ENCODE data around the gene AMACR.
A peak's percentile ranks its signal among the peaks of the same experiment; 100 is the strongest.

Gene AMACR

GRCh38 chr5:34007621-34008600 is at the start of gene AMACR:
AMACR (minus strand) TSS chr5:34008050; CDS start chr5:34008019, 31 bp downstream.
- DNase-seq (ENCODE audit: low read depth in 2 of 2) = peak; percentile 76 to 81

DNA sequence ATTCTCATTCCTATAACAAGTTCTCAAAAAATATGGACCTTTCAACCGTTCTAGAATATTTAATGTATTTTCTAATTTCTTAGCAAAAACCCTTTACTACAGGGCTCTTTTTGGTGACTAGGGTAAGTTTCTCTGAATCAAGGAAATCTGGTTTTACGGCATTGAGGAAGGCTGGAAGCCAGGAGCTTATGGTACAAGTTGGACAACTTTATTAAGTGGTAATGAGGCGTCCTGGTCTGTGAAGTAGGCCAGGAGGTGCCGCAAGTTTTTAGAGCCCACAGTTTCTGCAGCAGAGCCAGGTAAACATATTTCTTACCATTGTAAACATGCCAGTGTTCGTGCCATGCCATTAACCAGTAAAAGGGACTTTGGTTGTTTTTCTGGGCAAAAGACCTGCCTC is 49.7 kb upstream of the AMACR start:
- no peak for DNase-seq (ENCODE audit: low read depth in 2 of 2)

GRCh38 chr5:34057118-34057517 is 49.3 kb upstream of the AMACR start:
- DNase-seq (ENCODE audit: low read depth in 2 of 2) = no peak

GRCh38 chr5:34055667-34056066 is 47.8 kb upstream of the AMACR start:
- no peak for DNase-seq (ENCODE audit: low read depth in 2 of 2)

DNA sequence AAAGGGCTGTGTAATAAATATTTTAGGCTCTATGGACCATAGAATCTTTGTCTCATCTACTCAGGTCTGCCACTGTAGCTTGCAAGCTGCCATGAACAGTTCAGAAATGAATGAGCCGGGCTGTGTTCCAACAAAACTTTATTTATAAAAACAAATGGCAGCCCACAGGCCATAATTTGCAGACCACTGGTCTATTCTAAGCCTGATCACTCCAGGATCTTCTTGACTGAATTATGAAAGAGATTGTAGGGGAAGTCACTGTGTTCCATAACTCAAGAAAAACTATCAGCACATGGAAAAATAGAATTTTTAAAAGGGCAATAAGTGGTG is 46.5 kb upstream of the AMACR start:
- no peak for DNase-seq (ENCODE audit: low read depth in 2 of 2)

DNA sequence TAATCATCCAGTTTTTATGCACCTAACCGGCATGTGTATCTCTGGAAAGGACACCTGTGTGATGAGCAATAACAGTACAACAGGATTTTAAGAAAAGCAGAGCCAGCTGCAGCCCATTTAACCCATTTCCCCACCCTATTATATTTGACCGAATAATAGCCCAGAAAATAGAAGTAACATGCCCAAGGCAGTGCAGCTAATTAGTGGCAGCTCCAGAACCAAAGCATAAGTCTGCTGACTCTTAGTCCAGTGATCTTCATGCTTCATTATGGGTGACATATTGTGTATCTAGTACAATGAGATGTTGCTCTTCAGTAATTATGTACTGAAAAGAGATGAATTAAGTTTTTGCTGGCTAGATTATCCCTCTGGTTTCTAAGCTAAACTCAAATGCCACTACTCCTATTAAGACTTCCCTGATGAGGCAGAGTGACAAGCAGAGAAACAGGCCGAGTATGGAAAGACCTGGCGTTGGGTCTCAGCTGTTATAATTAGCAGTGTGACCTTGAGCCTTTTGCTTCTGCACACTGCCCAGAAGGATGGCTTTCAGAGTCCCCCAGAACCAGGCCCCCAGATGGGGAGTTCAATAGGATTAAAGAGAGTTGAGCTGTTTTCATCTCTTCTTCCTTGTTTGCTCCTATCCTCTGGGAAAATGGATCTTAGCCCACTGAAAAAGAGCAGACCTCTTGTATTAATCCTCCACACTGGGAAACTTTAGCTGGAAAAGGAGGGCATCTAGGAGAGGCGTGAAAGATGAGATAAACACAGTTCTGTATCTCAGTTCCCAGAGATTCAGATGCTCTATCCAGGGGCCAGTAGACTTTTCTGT is 45.9 kb upstream of the AMACR start:
- no peak for DNase-seq (ENCODE audit: low read depth in 2 of 2)

DNA sequence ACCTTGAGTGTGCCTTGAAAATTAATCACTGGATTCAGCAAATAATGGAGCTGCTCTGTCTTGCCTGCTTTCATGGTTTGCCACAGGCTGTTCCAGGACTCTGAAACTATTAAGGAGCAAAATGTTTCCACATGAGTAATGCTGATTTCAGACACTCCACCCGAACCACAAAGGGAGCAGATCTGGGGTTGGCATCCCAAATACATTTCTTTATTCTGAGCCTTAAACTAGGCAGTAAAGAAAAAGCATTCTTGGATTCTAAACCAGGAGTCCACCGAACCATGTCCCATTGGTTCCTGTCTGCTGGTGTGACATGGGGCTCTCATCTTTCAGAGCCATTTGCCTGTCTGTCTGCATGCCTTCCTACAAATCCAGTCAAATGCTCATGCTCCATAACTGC is 45.3 kb upstream of the AMACR start:
- no peak for DNase-seq (ENCODE audit: low read depth in 2 of 2)

GRCh38 chr5:34051374-34051980 is 43.6 kb upstream of the AMACR start:
- no peak for DNase-seq (ENCODE audit: low read depth in 2 of 2)

DNA sequence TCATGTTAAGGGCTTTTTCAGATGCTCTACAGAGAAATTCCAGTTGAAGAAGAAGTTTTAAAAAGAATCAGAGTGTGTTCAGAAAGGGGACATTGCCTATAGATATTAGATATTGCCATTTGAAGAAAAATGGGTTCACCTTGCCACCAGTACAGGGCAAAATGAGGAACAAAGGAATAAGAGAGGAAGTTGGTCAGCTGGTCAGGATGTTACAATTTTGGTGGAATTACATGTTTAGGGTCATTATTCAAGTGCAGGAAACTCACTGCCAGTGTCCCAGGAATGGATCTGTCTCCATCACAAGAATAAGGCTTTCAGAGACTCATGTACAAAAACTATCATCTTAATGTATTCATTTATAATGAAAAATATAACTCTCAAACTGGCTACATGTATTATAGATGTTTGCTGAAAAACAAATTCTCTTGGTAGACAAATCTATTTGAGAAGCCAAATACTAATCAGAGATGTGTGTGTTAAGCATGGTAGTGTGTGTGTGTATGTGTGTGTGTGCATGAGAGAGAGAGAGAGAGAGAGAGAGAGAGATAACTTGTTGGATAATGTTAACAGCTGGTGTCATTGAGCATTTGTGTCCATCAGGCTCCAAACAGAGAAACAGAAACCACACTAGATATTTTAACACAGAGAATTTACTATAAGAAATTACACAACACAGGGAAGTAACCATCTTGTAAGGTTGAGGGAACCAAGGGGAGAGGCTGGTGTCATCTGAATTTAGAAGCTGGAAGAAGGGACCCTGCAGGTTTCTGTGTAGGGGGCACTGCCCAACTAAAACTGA is 40.1 kb upstream of the AMACR start:
- no peak for DNase-seq (ENCODE audit: low read depth in 2 of 2)

DNA sequence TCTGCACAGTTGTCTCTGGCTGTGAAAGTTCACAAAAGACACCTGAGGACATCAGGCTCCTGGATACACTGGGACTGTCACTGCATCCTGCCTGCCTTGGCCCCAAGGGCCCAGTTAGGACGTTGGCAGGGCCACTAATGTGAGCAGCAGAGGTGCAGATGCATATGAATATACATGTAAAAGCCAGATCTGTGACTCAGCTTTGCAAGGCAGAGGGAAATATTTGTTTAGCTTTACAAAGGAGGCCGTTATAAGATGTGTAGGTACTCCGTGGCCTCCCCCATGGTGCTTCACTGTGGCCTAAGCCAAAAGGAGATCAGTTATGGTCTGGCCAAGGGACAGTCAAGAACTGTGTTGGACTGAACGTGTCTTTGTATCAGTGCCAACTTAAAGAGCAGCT is 39.3 kb upstream of the AMACR start:
- no peak for DNase-seq (ENCODE audit: low read depth in 2 of 2)

- no peak for DNase-seq (ENCODE audit: low read depth in 2 of 2)
These were observed 38.1 kb upstream of the AMACR start for GRCh38 chr5:34045996-34046395.

- no peak for DNase-seq (ENCODE audit: low read depth in 2 of 2)
These were observed 37.2 kb upstream of the AMACR start for GRCh38 chr5:34045023-34045422.

DNA sequence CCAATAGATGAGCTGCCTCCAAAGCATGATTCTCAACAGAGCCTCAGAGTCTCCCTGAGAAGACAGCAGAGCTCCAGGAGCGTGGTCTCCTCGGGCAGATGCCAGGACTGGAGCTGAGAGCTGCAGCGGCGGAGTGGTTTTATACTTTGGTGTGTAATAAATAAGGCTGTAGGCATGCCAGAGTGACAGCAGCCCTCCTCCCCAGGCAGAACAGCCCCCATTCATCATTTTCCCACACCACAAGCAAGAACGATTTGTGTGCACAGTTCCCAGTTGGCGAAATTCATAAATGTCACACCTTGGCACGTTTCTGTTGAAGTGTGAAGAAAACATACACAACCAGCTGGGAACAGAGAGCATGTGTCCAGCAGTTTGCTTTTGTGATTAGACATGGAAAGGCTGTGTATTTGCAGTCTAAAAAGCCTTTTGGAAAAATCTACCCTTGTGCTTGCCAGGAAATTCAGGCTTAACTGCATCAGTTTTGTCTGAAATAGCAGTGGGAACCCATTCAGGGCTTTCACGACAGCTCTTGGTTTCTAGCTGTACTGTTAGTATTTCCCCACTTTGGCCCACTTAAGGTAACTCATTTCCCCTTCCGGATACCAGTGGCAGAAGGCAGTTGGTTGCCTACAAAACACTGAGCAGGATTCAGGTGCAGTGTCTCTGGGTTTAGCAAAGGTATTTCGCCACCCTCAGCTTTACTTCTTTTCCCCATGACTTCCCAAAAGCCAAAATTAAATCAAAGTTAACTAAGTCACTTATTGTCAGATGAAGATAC is 35.4 kb upstream of the AMACR start, which contains the start of gene C1QTNF3:
Gene C1QTNF3, minus strand, starts transcription at position 115 of the 778 bp plus-strand sequence. Its CDS starts 88 bp downstream, at position 27.
- DNase-seq (ENCODE audit: low read depth in 2 of 2) = no peak

DNA sequence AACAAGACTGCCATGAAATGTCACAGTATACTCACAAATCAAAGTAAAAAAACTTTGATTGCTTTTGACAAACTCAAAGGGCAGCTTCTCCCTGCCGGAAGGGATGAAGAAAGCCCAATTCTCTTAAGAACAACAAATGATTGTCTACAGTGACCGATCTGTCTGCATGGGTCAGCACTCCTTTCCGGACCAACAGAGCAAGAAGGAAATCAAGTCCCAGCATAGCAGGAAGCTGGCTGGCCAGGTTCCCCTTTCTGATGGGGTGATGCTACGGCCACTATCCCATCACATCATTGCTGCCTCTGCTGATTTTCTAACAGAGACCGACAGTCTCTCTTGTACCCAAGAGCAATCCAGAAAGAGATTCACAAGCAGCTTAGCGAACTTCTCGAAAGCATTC is 34.5 kb upstream of the AMACR start:
- no peak for DNase-seq (ENCODE audit: low read depth in 2 of 2)

GRCh38 chr5:34041247-34041972 is 33.6 kb upstream of the AMACR start:
- no peak for DNase-seq (ENCODE audit: low read depth in 2 of 2)

DNA sequence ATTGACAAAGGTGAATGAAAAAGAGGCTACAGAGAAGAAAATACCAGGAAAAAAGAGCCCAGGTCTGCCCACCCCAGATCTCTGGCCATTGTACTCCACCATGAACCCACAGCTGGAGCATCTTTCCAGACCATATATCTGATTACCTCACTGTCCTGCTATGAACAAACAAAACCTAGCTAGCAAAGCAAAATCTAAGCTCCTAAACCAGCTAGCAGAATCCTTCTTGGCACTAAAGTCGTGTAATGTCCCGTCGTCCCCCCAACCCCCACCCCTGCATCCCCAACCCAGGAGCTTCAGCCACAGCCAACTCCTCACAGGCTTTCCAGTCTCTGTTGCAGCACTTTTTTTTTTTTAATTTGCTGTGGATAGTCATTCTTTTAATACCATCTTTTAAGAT is 32.6 kb upstream of the AMACR start:
- DNase-seq (ENCODE audit: low read depth in 2 of 2) = no peak

GRCh38 chr5:34039398-34040157 is 31.7 kb upstream of the AMACR start:
- DNase-seq (ENCODE audit: low read depth in 2 of 2) = no peak

DNA sequence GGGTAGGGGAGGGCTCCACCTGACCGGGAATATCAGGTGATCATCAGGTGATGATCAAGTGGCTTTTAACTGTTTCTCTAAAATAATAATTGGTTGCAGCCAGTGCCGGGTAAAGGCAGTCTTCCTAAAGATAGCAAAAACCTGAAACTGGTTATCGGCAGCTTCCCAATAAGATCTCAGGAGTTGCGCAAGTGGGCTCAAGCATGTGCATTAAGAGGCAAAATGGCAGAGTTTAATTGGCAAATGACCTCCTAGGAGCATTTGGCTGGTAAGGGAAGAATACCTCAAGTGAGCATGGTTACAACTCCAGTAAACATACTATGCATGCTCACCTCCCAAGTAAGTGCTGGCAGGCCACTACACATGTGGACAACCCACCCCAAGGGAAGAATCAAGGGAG is 31.0 kb upstream of the AMACR start:
- DNase-seq (ENCODE audit: low read depth in 2 of 2) = no peak

GRCh38 chr5:34038390-34038789 is 30.5 kb upstream of the AMACR start:
- no peak for DNase-seq (ENCODE audit: low read depth in 2 of 2)

Data from stimulated activated CD8-positive, alpha-beta memory T cell treated with anti-CD3 and anti-CD28 coated beads, Interleukin-2, amount 100 ng/mL, for 1 hour (primary cell).